ENCODE measurements around the gene IL1RAPL1. TPM values are rescaled to one million over a fixed set of nuclear protein-coding genes. Genes with fewer than 3 reads are reported as not detected.

IL1RAPL1 gene
- total RNA-seq, 1 experiment from 2014 or later, result not detected

- intact Hi-C loops (cut with micrococcal nuclease), result no loop called here
- peaks cover 34% of the 10 kb centered on the region for H3K27me3 Mint-ChIP-seq (ENCODE audit: insufficient read depth, unreplicated experiment)
- no TSS peak for BruUV-seq (replicated peaks)
Measured at GRCh38 chrX:29643181-29643580, 1055.9 kb downstream of the IL1RAPL1 start.

GRCh38 chrX:29648161-29648560, 1060.9 kb downstream of the IL1RAPL1 start:
- no peaks in the 10 kb centered on the region for H3K9me3 Mint-ChIP-seq (ENCODE audit: unreplicated experiment)
- CTCF ChIA-PET, result no interaction called here
- BruUV-seq (replicated peaks), result no TSS peak
- peaks cover 51% of the 10 kb centered on the region for H3K27me3 Mint-ChIP-seq (ENCODE audit: insufficient read depth, unreplicated experiment)
- H3K27ac Mint-ChIP-seq (ENCODE audit: low read depth, unreplicated experiment), result no peak overlapping the region
- no peaks in the 10 kb centered on the region for H3K36me3 Mint-ChIP-seq (ENCODE audit: insufficient read depth, unreplicated experiment)
- DNase-seq (ENCODE audit: unreplicated experiment), result no peak
- POLR2A ChIA-PET, result no interaction called here
- TF ChIP-seq CTCF (IDR thresholded peaks at IDR 0.05; ENCODE audit: unreplicated experiment), result no peak
- H3K4me1 Mint-ChIP-seq (ENCODE audit: insufficient read depth, unreplicated experiment), result no peaks in the 10 kb centered on the region
- no peak overlapping the region for H3K4me3 Mint-ChIP-seq (ENCODE audit: unreplicated experiment)
- intact Hi-C loops (cut with micrococcal nuclease), result no loop called here

More at GRCh38 chrX:29643181-29643580, 1055.9 kb downstream of the IL1RAPL1 start:
- Mint-ChIP-seq H3K36me3 (ENCODE audit: insufficient read depth, unreplicated experiment) (no peaks in the 10 kb centered on the region), H3K9me3 (ENCODE audit: unreplicated experiment) (no peaks in the 10 kb centered on the region), H3K4me1 (ENCODE audit: insufficient read depth, unreplicated experiment) (no peaks in the 10 kb centered on the region), H3K27ac (ENCODE audit: low read depth, unreplicated experiment) (no peak overlapping the region), H3K4me3 (ENCODE audit: unreplicated experiment) (no peak overlapping the region)
- no peak for TF ChIP-seq CTCF (IDR thresholded peaks at IDR 0.05; ENCODE audit: unreplicated experiment)
- POLR2A ChIA-PET, result no interaction called here
- no peak for DNase-seq (ENCODE audit: unreplicated experiment)
- CTCF ChIA-PET, result no interaction called here

- POLR2A ChIA-PET, result no interaction called here
- H3K9me3 Mint-ChIP-seq (ENCODE audit: unreplicated experiment), result no peaks in the 10 kb centered on the region
- no peak overlapping the region for H3K27ac Mint-ChIP-seq (ENCODE audit: low read depth, unreplicated experiment)
- no peaks in the 10 kb centered on the region for H3K36me3 Mint-ChIP-seq (ENCODE audit: insufficient read depth, unreplicated experiment)
- H3K4me3 Mint-ChIP-seq (ENCODE audit: unreplicated experiment), result no peak overlapping the region
- no TSS peak for BruUV-seq (replicated peaks)
- H3K27me3 Mint-ChIP-seq (ENCODE audit: insufficient read depth, unreplicated experiment), result peaks cover 40% of the 10 kb centered on the region
- no peaks in the 10 kb centered on the region for H3K4me1 Mint-ChIP-seq (ENCODE audit: insufficient read depth, unreplicated experiment)
- no peak for TF ChIP-seq CTCF (IDR thresholded peaks at IDR 0.05; ENCODE audit: unreplicated experiment)
- no peak for DNase-seq (ENCODE audit: unreplicated experiment)
- intact Hi-C loops (cut with micrococcal nuclease), result no loop called here
- CTCF ChIA-PET, result interaction anchor here (0.7 kb wide), 1 partner anchor 260 kb away, joined by 4 read pairs; no protein-coding TSS in a partner anchor
Measured at GRCh38 chrX:29652484-29652883, 1065.2 kb downstream of the IL1RAPL1 start.

- ChIA-PET POLR2A (no interaction called here), CTCF (no interaction called here)
- TF ChIP-seq CTCF (IDR thresholded peaks at IDR 0.05; ENCODE audit: unreplicated experiment), result no peak
- Mint-ChIP-seq H3K9me3 (ENCODE audit: unreplicated experiment) (no peaks in the 10 kb centered on the region), H3K27ac (ENCODE audit: low read depth, unreplicated experiment) (no peak overlapping the region), H3K4me1 (ENCODE audit: insufficient read depth, unreplicated experiment) (no peaks in the 10 kb centered on the region), H3K4me3 (ENCODE audit: unreplicated experiment) (no peak overlapping the region), H3K36me3 (ENCODE audit: insufficient read depth, unreplicated experiment) (no peaks in the 10 kb centered on the region), H3K27me3 (ENCODE audit: insufficient read depth, unreplicated experiment) (peaks cover 29% of the 10 kb centered on the region)
- BruUV-seq (replicated peaks), result no TSS peak
- intact Hi-C loops (cut with micrococcal nuclease), result no loop called here
- DNase-seq (ENCODE audit: unreplicated experiment), result no peak
Measured at GRCh38 chrX:29653721-29654120, 1066.5 kb downstream of the IL1RAPL1 start.

Data from MCF 10A (cell line).